OCI-LY7 (cell line): Measurements from ENCODE around the gene DOK4.

Experiments
- CTCF ChIP-seq: fragments of 200-600 bp; sonication (generic); conservative IDR thresholded peaks from 2 replicates; pipeline ENCODE4 v1.5.1; 2014; ENCODE audit warnings: mild to moderate bottlenecking, antibody characterized with exemption, low read length, moderate library complexity, mixed read lengths
- EZH2phosphoT487 ChIP-seq: fragments of 200-600 bp; sonication (generic); IDR thresholded peaks from 2 replicates; pipeline ENCODE4 v1.6.1; 2018; ENCODE audit warnings: low read depth, borderline replicate concordance, mild to moderate bottlenecking, mixed run types, antibody characterized with exemption, low read length, moderate library complexity, mixed read lengths

- TF ChIP-seq CTCF = no peak
- TF ChIP-seq EZH2phosphoT487 = no peak
Observed at GRCh38 chr16:57432989-57433388, 53.3 kb downstream of the DOK4 start.
